ENCODE data around the gene ITGAX.

The ITGAX gene

GRCh38 chr16:31411024-31411844 is 56.3 kb downstream of the ITGAX start:
- no peak overlapping the region for H4K8ac ChIP-seq (ENCODE audit: low read depth, low read length)
- H4K5ac ChIP-seq (ENCODE audit: low read length): no peak overlapping the region
- H3K4me2 ChIP-seq (ENCODE audit: low read length): no peak overlapping the region
- no peaks in the 10 kb centered on the region for H3K79me2 ChIP-seq (ENCODE audit: control insufficient read depth, insufficient read depth, low read length)
- no peak for DNase-seq
- no peak overlapping the region for H2AK5ac ChIP-seq (ENCODE audit: low read length)
- no peaks in the 10 kb centered on the region for H3K27me3 ChIP-seq (ENCODE audit: insufficient read depth, low read length, poor library complexity)
- H3K27ac ChIP-seq (ENCODE audit: low read depth, low read length): no peak overlapping the region
- H3K79me1 ChIP-seq (ENCODE audit: low read length): no peaks in the 10 kb centered on the region
- H3K9ac ChIP-seq (ENCODE audit: low read length): no peak overlapping the region
- H3K23ac ChIP-seq (ENCODE audit: low read length): no peak overlapping the region
- H3K4me1 ChIP-seq (ENCODE audit: control insufficient read depth, low read depth, low read length): no peaks in the 10 kb centered on the region
- H3K56ac ChIP-seq (ENCODE audit: low read length): no peak overlapping the region
- no peaks in the 10 kb centered on the region for H3K36me3 ChIP-seq (ENCODE audit: control insufficient read depth, insufficient read depth, low read length)
- H3K18ac ChIP-seq (ENCODE audit: low read length): no peak overlapping the region
- no CpG with 5 or more reads among the region's 22 CpGs for WGBS (ENCODE audit: extremely low coverage, insufficient coverage, low lambda C conversion rate)
- H3K4ac ChIP-seq (ENCODE audit: low read depth, low read length): no peak overlapping the region
- no peak overlapping the region for H2BK15ac ChIP-seq (replicated peaks; ENCODE audit: low read depth)
- H2BK120ac ChIP-seq (ENCODE audit: low read depth, low read length): no peak overlapping the region
- no peak overlapping the region for H2BK5ac ChIP-seq (ENCODE audit: low read length)
- no peak overlapping the region for H3K4me3 ChIP-seq (ENCODE audit: low read length)

- Histone ChIP-seq H3K79me2 (ENCODE audit: control insufficient read depth, insufficient read depth, low read length) (no peaks in the 10 kb centered on the region), H3K18ac (ENCODE audit: low read length) (no peak overlapping the region), H3K4me1 (ENCODE audit: control insufficient read depth, low read depth, low read length) (no peaks in the 10 kb centered on the region), H2BK5ac (ENCODE audit: low read length) (no peak overlapping the region), H3K4me2 (ENCODE audit: low read length) (no peak overlapping the region), H4K8ac (ENCODE audit: low read depth, low read length) (no peak overlapping the region), H2BK120ac (ENCODE audit: low read depth, low read length) (no peak overlapping the region), H3K4ac (ENCODE audit: low read depth, low read length) (no peak overlapping the region), H2BK15ac (replicated peaks; ENCODE audit: low read depth) (no peak overlapping the region), H2AK5ac (ENCODE audit: low read length) (no peak overlapping the region), H3K27me3 (ENCODE audit: insufficient read depth, low read length, poor library complexity) (no peaks in the 10 kb centered on the region), H3K27ac (ENCODE audit: low read depth, low read length) (no peak overlapping the region), H3K4me3 (ENCODE audit: low read length) (no peak overlapping the region), H3K79me1 (ENCODE audit: low read length) (no peaks in the 10 kb centered on the region), H3K56ac (ENCODE audit: low read length) (no peak overlapping the region), H3K23ac (ENCODE audit: low read length) (no peak overlapping the region), H3K9ac (ENCODE audit: low read length) (no peak overlapping the region), H3K36me3 (ENCODE audit: control insufficient read depth, insufficient read depth, low read length) (no peaks in the 10 kb centered on the region), H4K5ac (ENCODE audit: low read length) (no peak overlapping the region)
- no peak for DNase-seq
- WGBS (ENCODE audit: extremely low coverage, insufficient coverage, low lambda C conversion rate): no CpG with 5 or more reads among the region's 10 CpGs
These were observed 57.8 kb downstream of the ITGAX start for GRCh38 chr16:31412750-31413149.

- Histone ChIP-seq H3K4me3 (ENCODE audit: low read length) (no peak overlapping the region), H2BK15ac (replicated peaks; ENCODE audit: low read depth) (no peak overlapping the region), H4K5ac (ENCODE audit: low read length) (no peak overlapping the region), H3K79me2 (ENCODE audit: control insufficient read depth, insufficient read depth, low read length) (no peaks in the 10 kb centered on the region), H3K27ac (ENCODE audit: low read depth, low read length) (no peak overlapping the region), H3K9ac (ENCODE audit: low read length) (no peak overlapping the region), H2BK120ac (ENCODE audit: low read depth, low read length) (no peak overlapping the region), H2AK5ac (ENCODE audit: low read length) (no peak overlapping the region), H4K8ac (ENCODE audit: low read depth, low read length) (no peak overlapping the region), H2BK5ac (ENCODE audit: low read length) (no peak overlapping the region), H3K56ac (ENCODE audit: low read length) (no peak overlapping the region), H3K23ac (ENCODE audit: low read length) (no peak overlapping the region), H3K79me1 (ENCODE audit: low read length) (no peaks in the 10 kb centered on the region), H3K4me1 (ENCODE audit: control insufficient read depth, low read depth, low read length) (no peaks in the 10 kb centered on the region), H3K18ac (ENCODE audit: low read length) (no peak overlapping the region), H3K4me2 (ENCODE audit: low read length) (no peak overlapping the region), H3K4ac (ENCODE audit: low read depth, low read length) (no peak overlapping the region), H3K27me3 (ENCODE audit: insufficient read depth, low read length, poor library complexity) (no peaks in the 10 kb centered on the region), H3K36me3 (ENCODE audit: control insufficient read depth, insufficient read depth, low read length) (no peaks in the 10 kb centered on the region)
- no CpG with 5 or more reads among the region's 5 CpGs for WGBS (ENCODE audit: extremely low coverage, insufficient coverage, low lambda C conversion rate)
- no peak for DNase-seq
These were observed 58.4 kb downstream of the ITGAX start for GRCh38 chr16:31413381-31413780.

GRCh38 chr16:31413943-31414342 is 59.0 kb downstream of the ITGAX start:
- Histone ChIP-seq H3K79me1 (ENCODE audit: low read length) (no peaks in the 10 kb centered on the region), H3K18ac (ENCODE audit: low read length) (no peak overlapping the region), H3K4me1 (ENCODE audit: control insufficient read depth, low read depth, low read length) (no peaks in the 10 kb centered on the region), H3K56ac (ENCODE audit: low read length) (no peak overlapping the region), H3K79me2 (ENCODE audit: control insufficient read depth, insufficient read depth, low read length) (no peaks in the 10 kb centered on the region), H2BK120ac (ENCODE audit: low read depth, low read length) (no peak overlapping the region), H3K4me2 (ENCODE audit: low read length) (no peak overlapping the region), H3K27ac (ENCODE audit: low read depth, low read length) (no peak overlapping the region), H2AK5ac (ENCODE audit: low read length) (no peak overlapping the region), H2BK15ac (replicated peaks; ENCODE audit: low read depth) (no peak overlapping the region), H4K8ac (ENCODE audit: low read depth, low read length) (no peak overlapping the region), H3K9ac (ENCODE audit: low read length) (no peak overlapping the region), H3K27me3 (ENCODE audit: insufficient read depth, low read length, poor library complexity) (no peaks in the 10 kb centered on the region), H4K5ac (ENCODE audit: low read length) (no peak overlapping the region), H3K23ac (ENCODE audit: low read length) (no peak overlapping the region), H3K36me3 (ENCODE audit: control insufficient read depth, insufficient read depth, low read length) (no peaks in the 10 kb centered on the region), H3K4ac (ENCODE audit: low read depth, low read length) (no peak overlapping the region), H3K4me3 (ENCODE audit: low read length) (no peak overlapping the region), H2BK5ac (ENCODE audit: low read length) (no peak overlapping the region)
- DNase-seq: no peak
- no CpG with 5 or more reads among the region's 4 CpGs for WGBS (ENCODE audit: extremely low coverage, insufficient coverage, low lambda C conversion rate)

DNA sequence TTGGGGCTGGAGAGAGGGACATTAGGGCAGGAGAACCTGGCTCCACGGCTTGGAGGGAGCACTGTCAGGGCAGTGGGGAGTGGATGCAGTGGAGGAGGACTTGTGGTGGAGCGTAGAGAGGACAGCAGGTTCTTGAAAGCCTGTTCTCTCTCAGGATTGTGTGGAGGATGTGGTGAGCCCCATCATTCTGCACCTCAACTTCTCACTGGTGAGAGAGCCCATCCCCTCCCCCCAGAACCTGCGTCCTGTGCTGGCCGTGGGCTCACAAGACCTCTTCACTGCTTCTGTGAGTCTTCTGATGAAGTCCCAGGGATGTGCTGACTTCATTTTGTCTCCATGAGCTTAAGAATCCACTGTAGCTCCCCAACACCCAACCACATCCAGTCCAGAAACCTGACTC is 59.7 kb downstream of the ITGAX start:
- no peak overlapping the region for H3K4me2 ChIP-seq (ENCODE audit: low read length)
- no peak overlapping the region for H3K56ac ChIP-seq (ENCODE audit: low read length)
- no peak overlapping the region for H3K9ac ChIP-seq (ENCODE audit: low read length)
- no peak for DNase-seq
- no peak overlapping the region for H2BK120ac ChIP-seq (ENCODE audit: low read depth, low read length)
- no peaks in the 10 kb centered on the region for H3K79me2 ChIP-seq (ENCODE audit: control insufficient read depth, insufficient read depth, low read length)
- no peak overlapping the region for H3K27ac ChIP-seq (ENCODE audit: low read depth, low read length)
- H2AK5ac ChIP-seq (ENCODE audit: low read length): no peak overlapping the region
- no peaks in the 10 kb centered on the region for H3K79me1 ChIP-seq (ENCODE audit: low read length)
- H3K27me3 ChIP-seq (ENCODE audit: insufficient read depth, low read length, poor library complexity): no peaks in the 10 kb centered on the region
- H3K23ac ChIP-seq (ENCODE audit: low read length): no peak overlapping the region
- no peaks in the 10 kb centered on the region for H3K36me3 ChIP-seq (ENCODE audit: control insufficient read depth, insufficient read depth, low read length)
- H2BK15ac ChIP-seq (replicated peaks; ENCODE audit: low read depth): no peak overlapping the region
- no peaks in the 10 kb centered on the region for H3K4me1 ChIP-seq (ENCODE audit: control insufficient read depth, low read depth, low read length)
- WGBS (ENCODE audit: extremely low coverage, insufficient coverage, low lambda C conversion rate): no CpG with 5 or more reads among the region's 4 CpGs
- H3K4ac ChIP-seq (ENCODE audit: low read depth, low read length): no peak overlapping the region
- H4K8ac ChIP-seq (ENCODE audit: low read depth, low read length): no peak overlapping the region
- no peak overlapping the region for H4K5ac ChIP-seq (ENCODE audit: low read length)
- H3K18ac ChIP-seq (ENCODE audit: low read length): no peak overlapping the region
- H2BK5ac ChIP-seq (ENCODE audit: low read length): no peak overlapping the region
- no peak overlapping the region for H3K4me3 ChIP-seq (ENCODE audit: low read length)

DNA sequence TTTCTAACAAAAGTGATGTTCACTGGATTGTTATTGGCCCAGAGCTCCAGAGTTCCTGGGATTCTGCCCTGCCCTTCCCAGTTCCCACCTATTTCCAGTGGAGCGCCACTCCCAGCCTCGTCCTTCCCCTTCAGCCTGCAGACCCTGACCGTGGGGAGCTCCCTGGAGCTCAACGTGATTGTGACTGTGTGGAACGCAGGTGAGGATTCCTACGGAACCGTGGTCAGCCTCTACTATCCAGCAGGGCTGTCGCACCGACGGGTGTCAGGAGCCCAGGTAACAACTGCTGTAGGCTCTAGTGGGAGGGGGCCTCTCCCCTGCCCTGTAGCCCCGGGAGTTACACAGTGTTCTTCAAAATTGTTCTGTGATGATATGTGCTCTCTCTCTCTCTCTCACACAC is 61.4 kb downstream of the ITGAX start:
- no peak overlapping the region for H4K8ac ChIP-seq (ENCODE audit: low read depth, low read length)
- H3K4me2 ChIP-seq (ENCODE audit: low read length): no peak overlapping the region
- no peak overlapping the region for H2BK120ac ChIP-seq (ENCODE audit: low read depth, low read length)
- no peak overlapping the region for H3K4me3 ChIP-seq (ENCODE audit: low read length)
- no CpG with 5 or more reads among the region's 11 CpGs for WGBS (ENCODE audit: extremely low coverage, insufficient coverage, low lambda C conversion rate)
- no peak overlapping the region for H3K56ac ChIP-seq (ENCODE audit: low read length)
- no peaks in the 10 kb centered on the region for H3K79me2 ChIP-seq (ENCODE audit: control insufficient read depth, insufficient read depth, low read length)
- no peak overlapping the region for H3K23ac ChIP-seq (ENCODE audit: low read length)
- no peaks in the 10 kb centered on the region for H3K36me3 ChIP-seq (ENCODE audit: control insufficient read depth, insufficient read depth, low read length)
- no peak overlapping the region for H2BK15ac ChIP-seq (replicated peaks; ENCODE audit: low read depth)
- H3K4me1 ChIP-seq (ENCODE audit: control insufficient read depth, low read depth, low read length): no peaks in the 10 kb centered on the region
- no peak overlapping the region for H3K27ac ChIP-seq (ENCODE audit: low read depth, low read length)
- H3K4ac ChIP-seq (ENCODE audit: low read depth, low read length): no peak overlapping the region
- DNase-seq: no peak
- H3K9ac ChIP-seq (ENCODE audit: low read length): no peak overlapping the region
- H4K5ac ChIP-seq (ENCODE audit: low read length): no peak overlapping the region
- H2AK5ac ChIP-seq (ENCODE audit: low read length): no peak overlapping the region
- no peak overlapping the region for H3K18ac ChIP-seq (ENCODE audit: low read length)
- no peaks in the 10 kb centered on the region for H3K27me3 ChIP-seq (ENCODE audit: insufficient read depth, low read length, poor library complexity)
- no peak overlapping the region for H2BK5ac ChIP-seq (ENCODE audit: low read length)
- H3K79me1 ChIP-seq (ENCODE audit: low read length): no peaks in the 10 kb centered on the region
